Measurements from ENCODE around the gene SLC9A8. TPM values are rescaled to one million over a fixed set of nuclear protein-coding genes. Genes with fewer than 3 reads are reported as not detected.
A peak's percentile ranks its signal among the peaks of the same experiment; 100 is the strongest.

SLC9A8 gene
- total and polyA plus RNA-seq, 2 of the 8 experiments (the other 6 are each of a cell fraction or from before 2014, with no cell fraction given): 3.2 to 6.2 TPM

GRCh38 chr20:49775229-49775693 lies 37.4 kb upstream of the SLC9A8 start:
- H4K5ac ChIP-seq (ENCODE audit: insufficient read length, low read depth, low read length): no peak overlapping the region
- H3K18ac ChIP-seq (ENCODE audit: extremely low read depth, low read length): peak overlapping the region; percentile 78
- H3K4me3 ChIP-seq (ENCODE audit: extremely low read depth in 1 of 4, insufficient read depth in 2 of 4, low read depth in 3 of 4, low read length in 4 of 4): no peak overlapping the region
- no peaks in the 10 kb centered on the region for H3K79me2 ChIP-seq (ENCODE audit: control insufficient read depth in 1 of 2, insufficient read depth in 2 of 2, low read length in 2 of 2)
- no peak overlapping the region for H3K23ac ChIP-seq (ENCODE audit: insufficient read length)
- no peak overlapping the region for H2BK120ac ChIP-seq (replicated peaks; ENCODE audit: low read depth, low read length)
- H3K14ac ChIP-seq (ENCODE audit: insufficient read length): no peak overlapping the region
- 0 out of 2 replicates have a peak overlapping the region, but pooled peaks have one; percentile 11 for H2AK5ac ChIP-seq (ENCODE audit: low read depth, low read length)
- H3K4me2 ChIP-seq (ENCODE audit: insufficient read depth in 1 of 2, low read depth in 2 of 2, low read length in 2 of 2): no peak overlapping the region
- no peak overlapping the region for H2BK15ac ChIP-seq (ENCODE audit: low read length)
- peaks cover 5 to 9% (median 6%) of the 10 kb centered on the region in 4 experiments; a peak in 4 of 7 replicates for H3K4me1 ChIP-seq (replicated peaks in 1 of 4; ENCODE audit: control insufficient read depth in 3 of 4, insufficient read depth in 4 of 4, low read length in 3 of 4)
- H4K8ac ChIP-seq (ENCODE audit: extremely low read depth, insufficient read depth, low read length): no peak overlapping the region
- H3K9me3 ChIP-seq (ENCODE audit: insufficient read depth in 2 of 2, low read depth in 1 of 2, low read length in 1 of 2): no peaks in the 10 kb centered on the region
- H3K4ac ChIP-seq (replicated peaks; ENCODE audit: insufficient read length, low read depth, low read length): no peak overlapping the region
- H2BK5ac ChIP-seq (ENCODE audit: low read depth, low read length): 0 out of 2 replicates have a peak overlapping the region, but pooled peaks have one; percentile 35
- no peak overlapping the region for H3K9ac ChIP-seq (replicated peaks in 1 of 4; ENCODE audit: extremely low read depth in 1 of 4, low read depth in 3 of 4, low read length in 3 of 4)
- peak overlapping the region; percentile 97 for H2BK12ac ChIP-seq (ENCODE audit: low read depth, low read length)
- no peak overlapping the region for H3K27ac ChIP-seq (ENCODE audit: low read depth, low read length)
- FAIRE-seq: no peak
- no peaks in the 10 kb centered on the region for H3K27me3 ChIP-seq (replicated peaks in 1 of 4; ENCODE audit: control insufficient read depth in 3 of 4, extremely low read depth in 1 of 4, insufficient read depth in 3 of 4, low read length in 3 of 4)
- no peak overlapping the region for H3K56ac ChIP-seq (replicated peaks; ENCODE audit: insufficient read length, low read depth, low read length)
- H3K23me2 ChIP-seq (ENCODE audit: low read depth, low read length): no peaks in the 10 kb centered on the region
- peak; percentile 44 to 52 for DNase-seq (ENCODE audit: low read depth in 1 of 2, low spot score in 2 of 2)
- H2AFZ ChIP-seq (ENCODE audit: low read length): peak overlapping the region; percentile 63; the same call in 1 of the 2 replicates
- H4K91ac ChIP-seq (replicated peaks; ENCODE audit: insufficient read length, low read length): peak overlapping the region; percentile 66
- peak in 1 of 2 experiments; percentile 7; a peak in 1 of 4 replicates for TF ChIP-seq RAD21 (IDR thresholded peaks at IDR 0.05 in 1 of 2, conservative IDR thresholded peaks at IDR 0.05 in 1 of 2; ENCODE audit: low read depth in 2 of 2, low read length in 2 of 2)
- no peak for TF ChIP-seq GABPA (IDR thresholded peaks at IDR 0.05; ENCODE audit: borderline replicate concordance, insufficient read depth, low read length)
- WGBS, 2 experiments (ENCODE audit: extremely low coverage in 1 of 2, insufficient coverage in 1 of 2, insufficient read length in 1 of 2, insufficient replicate concordance in 2 of 2, low coverage in 1 of 2, low lambda C conversion rate in 2 of 2, missing lambda C conversion rate in 1 of 2): 88% methylated on average over 5 of the region's 5 CpGs; no CpG with 5 or more reads in 1 of the 2 experiments
- H4K20me1 ChIP-seq (replicated peaks in 1 of 2; ENCODE audit: control insufficient read depth in 1 of 2, insufficient read depth in 2 of 2, low read length in 2 of 2): no peaks in the 10 kb centered on the region
- no peaks in the 10 kb centered on the region for H3K36me3 ChIP-seq (ENCODE audit: control insufficient read depth in 2 of 4, insufficient read depth in 4 of 4, low read length in 3 of 4)
- POLR2A ChIA-PET (ENCODE audit: partially characterized antibody): interaction anchor here (1.4 to 1.8 kb wide), 3 partner anchors 8 to 62 kb away, joined by 3 to 6 read pairs (median 4); partner anchors contain the start of gene B4GALT5
- CTCF ChIA-PET (ENCODE audit: partially characterized antibody): interaction anchor here (0.7 to 3.4 kb wide), 7 partner anchors 10 to 71 kb away, joined by 3 to 16 read pairs (median 6); no protein-coding TSS in a partner anchor
- H3K79me1 ChIP-seq (ENCODE audit: low read depth, low read length): no peaks in the 10 kb centered on the region
- H2BK20ac ChIP-seq (ENCODE audit: low read length): no peak overlapping the region

Data from H1 (cell line).